Aorta (tissue), 5 donors: ENCODE measurements around the gene PEX26. TPM values are rescaled to one million over a fixed set of nuclear protein-coding genes. Genes with fewer than 3 reads are reported as not detected.
"Not testable (repeated sequence)": the region's sequence is repeated elsewhere in the genome, so short reads cannot be mapped to it uniquely, and the experiment has no call there.

ENCODE experiments used
- ATAC-seq: fragments of 200-7000 bp; cut with Tn5 transposase; one replicate; pipeline ENCODE4 v1.9.1; 2022; ENCODE audit warnings: moderate library complexity; ENCODE audit not compliant: low FRiP score
- DNase-seq, 2 donors: peaks; one replicate each; pipeline ENCODE4 v3.0.0-alpha.2; 2020
- H3K27ac ChIP-seq, 2 donors: one replicate each; pipeline ENCODE4 v1.5.1; 2013; ENCODE audit warnings: low read length in 2 of 2, mild to moderate bottlenecking in 2 of 2, moderate library complexity in 2 of 2, control low read depth in 1 of 2, inconsistent platforms in 1 of 2, low read depth in 1 of 2
- H3K27me3 ChIP-seq, 2 donors: one replicate each; pipeline ENCODE4 v1.6.1; 2013; ENCODE audit warnings: control low read depth in 1 of 2, low read length in 1 of 2, mild to moderate bottlenecking in 1 of 2, moderate library complexity in 1 of 2; ENCODE audit not compliant: insufficient read depth in 2 of 2, control insufficient read depth in 1 of 2
- H3K36me3 ChIP-seq, 2 donors: one replicate each; pipeline ENCODE4 v1.6.1; 2013; ENCODE audit warnings: control low read depth in 1 of 2, low read length in 1 of 2, mild to moderate bottlenecking in 1 of 2; ENCODE audit not compliant: insufficient read depth in 2 of 2, control insufficient read depth in 1 of 2
- H3K4me1 ChIP-seq, 2 donors: one replicate each; pipeline ENCODE4 v1.6.1; 2013; ENCODE audit warnings: low read length in 2 of 2, control low read depth in 1 of 2, mild to moderate bottlenecking in 1 of 2, moderate library complexity in 1 of 2; ENCODE audit not compliant: insufficient read depth in 2 of 2, control insufficient read depth in 1 of 2
- H3K4me3 ChIP-seq, 2 donors: one replicate each; pipeline ENCODE4 v1.5.1; 2013; ENCODE audit warnings: low read length in 2 of 2, control low read depth in 1 of 2, mild to moderate bottlenecking in 1 of 2
- H3K9me3 ChIP-seq: one replicate; pipeline ENCODE4 v1.6.1; 2013; ENCODE audit warnings: mild to moderate bottlenecking, low read length; ENCODE audit not compliant: control insufficient read depth
- WGBS, 2 donors: extraction: QIAGEN DNeasy Blood & Tissue Kit; methylation state at CpG; one replicate each; pipeline ENCODE4 v1.1.7; 2013; 5-methylcytosine and 5-hydroxymethylcytosine counted together
- intact Hi-C, 2 donors: fragments of 100-400 bp; cut with DNase I; formaldehyde crosslinking; loops; one replicate each; pipeline versions ENCODE4 v1.14.2 to v1.15.0; 2022
- polyA plus RNA-seq, 2 donors: library from polyadenylated mRNA; stranded (reverse); fragments of 200-250 nt; gene quantifications; one replicate each; pipeline ENCODE4 v1.2.3, GENCODE V29; 2013
- total RNA-seq, 2 donors: library from RNA; stranded (reverse); fragmentation: NEBNext Ultra II Directional; extraction: Animal tissue kit (Norgen Biotek cat#: 25700); gene quantifications; one replicate each; pipeline ENCODE4 v1.2.1, GENCODE V29; 2021
- donor health status: healthy with polysubstance abuse.
- donor health status: Bipolar disorder and iron deficiency.
- donor health status: DM: no; HTN: no; CAD: no.
- donor health status: DM: no; HTN: no; CAD: no.
- donor health status: DM: yes; HTN: yes; CAD: no.

PEX26 gene
- total and polyA plus RNA-seq, 4 donors, result 10.9 to 34.1 (median 21.5) TPM

DNA sequence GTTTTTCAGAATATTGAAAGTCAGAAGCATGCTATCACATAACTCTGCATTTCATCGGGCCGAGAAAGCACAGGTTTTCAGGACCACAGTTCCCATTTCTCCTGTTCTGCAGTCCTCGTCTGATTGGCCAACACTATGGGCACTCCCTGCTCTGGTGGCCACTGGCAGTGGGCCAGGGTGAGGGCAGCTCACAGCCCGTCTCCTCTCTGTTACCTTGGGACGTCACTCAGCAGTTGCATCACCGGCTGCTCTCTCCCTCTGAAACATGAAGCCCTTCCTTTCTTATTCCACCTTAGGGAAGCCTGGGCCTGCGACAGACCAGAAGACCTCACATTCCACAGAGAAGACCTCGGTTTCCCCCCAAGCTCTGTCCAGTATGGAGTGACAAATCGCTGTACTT, 42.0 kb upstream of the PEX26 start:
- intact Hi-C loops, result no loop called here
- no peaks in the 10 kb centered on the region for H3K4me1 ChIP-seq
- no peak overlapping the region for H3K27ac ChIP-seq
- DNase-seq, result no peak
- H3K9me3 ChIP-seq, result no peaks in the 10 kb centered on the region
- WGBS, 2 donors, result 70 to 80% methylated on average over 9 of the region's 9 CpGs
- ATAC-seq, result no peak
- no peaks in the 10 kb centered on the region for H3K36me3 ChIP-seq
- no peaks in the 10 kb centered on the region for H3K27me3 ChIP-seq
- no peak overlapping the region for H3K4me3 ChIP-seq

GRCh38 chr22:18040898-18041297, 36.9 kb upstream of the PEX26 start:
- H3K4me3 ChIP-seq, intact Hi-C loops, ATAC-seq, DNase-seq, H3K27ac ChIP-seq, H3K4me1 ChIP-seq, H3K27me3 ChIP-seq, H3K9me3 ChIP-seq, H3K36me3 ChIP-seq: not testable (repeated sequence)
- 96 to 98% methylated on average over 6 of the region's 6 CpGs for WGBS, 2 donors

- no peak overlapping the region for H3K27ac ChIP-seq
- H3K36me3 ChIP-seq, result no peaks in the 10 kb centered on the region
- intact Hi-C loops, result no loop called here
- no peak for ATAC-seq
- DNase-seq, result no peak
- H3K4me3 ChIP-seq, result no peak overlapping the region
- H3K27me3 ChIP-seq, result no peaks in the 10 kb centered on the region
- 82 to 88% methylated on average over 6 of the region's 6 CpGs for WGBS, 2 donors
- H3K4me1 ChIP-seq, result no peaks in the 10 kb centered on the region
- no peaks in the 10 kb centered on the region for H3K9me3 ChIP-seq
These were observed 35.1 kb upstream of the PEX26 start for GRCh38 chr22:18042685-18043084.

GRCh38 chr22:18044548-18045271, 33.1 kb upstream of the PEX26 start:
- Histone ChIP-seq H3K9me3 (no peaks in the 10 kb centered on the region), H3K27ac (peak overlapping the region in 1 of 2 donors; percentile 56), H3K36me3 (no peaks in the 10 kb centered on the region), H3K27me3 (no peaks in the 10 kb centered on the region), H3K4me1 (no peaks in the 10 kb centered on the region), H3K4me3 (no peak overlapping the region)
- WGBS, 2 donors, result 40 to 42% methylated on average over 11 of the region's 11 CpGs
- ATAC-seq (peak; percentile 80), DNase-seq (no peak)
- intact Hi-C loops, result no loop called here

DNA sequence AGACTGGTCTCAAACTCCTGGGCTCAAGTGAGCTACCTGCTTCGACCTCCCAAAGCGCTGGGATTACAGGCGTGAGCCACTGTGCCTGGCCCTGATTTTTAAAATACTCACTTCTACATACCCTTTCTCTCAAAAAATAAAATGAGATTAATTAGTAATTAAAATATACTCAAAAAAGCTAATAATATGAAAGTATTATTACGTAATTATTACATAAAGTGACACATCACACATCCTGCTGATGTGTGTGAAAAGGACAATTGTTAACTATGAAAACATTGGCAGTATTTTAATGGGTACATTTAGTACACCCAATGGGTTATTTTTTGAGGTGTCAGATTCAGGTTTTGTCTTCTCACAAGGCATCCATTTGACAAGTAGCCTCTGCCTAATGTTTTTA, 32.0 kb upstream of the PEX26 start:
- WGBS, 2 donors, result 96 to 98% methylated on average over 4 of the region's 4 CpGs
- H3K4me3 ChIP-seq, result no peak overlapping the region
- no peaks in the 10 kb centered on the region for H3K36me3 ChIP-seq
- no peak overlapping the region for H3K27ac ChIP-seq
- H3K9me3 ChIP-seq, result no peaks in the 10 kb centered on the region
- intact Hi-C loops, result no loop called here
- DNase-seq, result no peak
- no peaks in the 10 kb centered on the region for H3K4me1 ChIP-seq
- ATAC-seq, result no peak
- no peaks in the 10 kb centered on the region for H3K27me3 ChIP-seq

DNA sequence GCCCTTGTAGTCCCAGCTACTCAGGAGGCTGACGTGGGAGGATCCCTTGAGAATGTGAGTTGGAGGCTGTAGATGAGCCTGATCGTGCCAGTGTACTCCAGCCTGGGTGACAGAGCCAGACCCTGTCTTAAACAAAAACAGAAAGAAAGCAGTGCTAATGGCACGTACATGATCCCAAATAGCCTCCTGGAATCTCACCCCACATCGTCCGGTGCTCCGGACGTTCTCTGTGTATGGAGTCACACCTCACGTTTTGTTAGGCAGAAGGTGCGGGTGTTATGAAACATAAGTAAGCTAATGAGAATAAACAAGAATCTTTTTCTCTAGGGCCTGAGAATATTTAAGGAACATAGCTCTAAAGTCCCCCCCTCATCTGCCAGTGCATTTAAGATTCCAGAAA, 29.7 kb upstream of the PEX26 start:
- Histone ChIP-seq H3K36me3 (no peaks in the 10 kb centered on the region), H3K4me1 (no peaks in the 10 kb centered on the region), H3K9me3 (no peaks in the 10 kb centered on the region), H3K27ac (no peak overlapping the region), H3K4me3 (no peak overlapping the region), H3K27me3 (no peaks in the 10 kb centered on the region)
- DNase-seq, result no peak
- 85 to 87% methylated on average over 9 of the region's 9 CpGs for WGBS, 2 donors
- intact Hi-C loops, result no loop called here
- ATAC-seq, result no peak

DNA sequence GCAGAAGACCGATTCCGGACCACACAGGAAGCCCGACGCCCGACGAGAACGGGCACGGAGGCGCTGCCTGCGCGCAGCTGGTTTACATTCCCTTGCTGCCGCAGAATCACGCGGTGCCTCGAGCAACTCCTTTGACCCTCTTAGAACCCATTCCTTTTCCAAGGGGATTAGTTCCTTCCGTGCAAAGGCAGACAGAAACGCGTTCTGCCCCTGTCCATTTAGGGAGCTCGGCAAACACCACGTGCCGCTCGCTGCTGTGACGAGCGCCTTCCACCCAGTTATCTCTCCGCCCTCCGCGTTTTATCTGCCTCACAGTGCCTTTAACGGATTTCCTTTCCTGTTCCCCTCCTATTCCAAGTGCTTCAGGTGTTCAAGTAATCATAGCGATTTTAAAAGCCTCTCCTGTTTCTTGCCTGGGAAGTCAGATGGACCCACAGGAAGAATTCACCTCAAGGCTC, 29.3 kb upstream of the PEX26 start:
- no peak overlapping the region for H3K4me3 ChIP-seq
- 62 to 81% methylated on average over 29 of the region's 29 CpGs for WGBS, 2 donors
- DNase-seq, result no peak
- intact Hi-C loops, result no loop called here
- H3K27ac ChIP-seq, result no peak overlapping the region
- no peaks in the 10 kb centered on the region for H3K4me1 ChIP-seq
- no peaks in the 10 kb centered on the region for H3K27me3 ChIP-seq
- H3K36me3 ChIP-seq, result no peaks in the 10 kb centered on the region
- ATAC-seq, result peak; percentile 28
- no peaks in the 10 kb centered on the region for H3K9me3 ChIP-seq

DNA sequence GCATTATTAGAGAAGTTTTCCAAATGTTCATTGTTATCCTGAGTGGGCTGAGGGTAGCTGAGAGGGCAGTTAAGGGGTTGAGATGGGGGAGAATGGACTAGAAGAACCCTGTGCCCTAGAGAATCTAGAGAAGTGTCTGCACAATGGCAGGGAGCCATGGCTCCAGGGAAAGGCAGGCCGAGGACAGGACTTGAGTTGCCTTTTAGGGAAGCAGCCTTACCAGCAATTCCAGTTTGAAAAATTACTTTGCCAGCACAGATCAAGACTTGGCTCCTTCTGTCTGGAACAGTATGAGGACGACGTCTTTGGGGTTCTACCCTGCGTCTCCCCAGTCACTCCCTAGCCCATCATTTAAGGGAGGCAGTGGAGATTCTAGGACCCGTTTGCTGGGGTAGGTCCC, 27.7 kb upstream of the PEX26 start:
- ATAC-seq (no peak), DNase-seq (no peak)
- H3K9me3 ChIP-seq, result no peaks in the 10 kb centered on the region
- no peak overlapping the region for H3K27ac ChIP-seq
- intact Hi-C loops, result no loop called here
- 13 to 21% methylated on average over 5 of the region's 5 CpGs for WGBS, 2 donors
- no peaks in the 10 kb centered on the region for H3K36me3 ChIP-seq
- H3K4me1 ChIP-seq, result no peaks in the 10 kb centered on the region
- H3K4me3 ChIP-seq, result no peak overlapping the region
- no peaks in the 10 kb centered on the region for H3K27me3 ChIP-seq

DNA sequence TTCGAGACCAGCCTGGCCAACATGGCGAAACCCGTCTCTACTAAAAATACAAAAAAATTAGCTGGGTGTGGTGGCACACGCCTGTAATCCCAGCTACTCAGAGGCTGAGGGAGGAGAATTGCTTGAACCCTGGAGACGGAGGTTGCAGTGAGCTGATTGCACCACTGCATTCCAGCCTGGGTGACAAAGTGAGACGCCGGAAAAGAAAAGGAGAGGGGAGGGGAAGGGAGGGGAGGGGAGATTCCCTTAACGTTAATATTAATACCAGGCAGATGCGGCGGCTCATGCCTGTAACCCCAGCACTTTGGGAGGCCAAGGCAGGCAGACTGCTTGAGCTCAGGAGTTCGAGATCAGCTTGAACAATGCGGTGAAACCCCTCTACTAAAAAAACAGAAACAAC, 26.7 kb upstream of the PEX26 start:
- ATAC-seq, H3K27ac ChIP-seq, intact Hi-C loops, DNase-seq, H3K36me3 ChIP-seq, H3K4me1 ChIP-seq, H3K4me3 ChIP-seq, H3K9me3 ChIP-seq, H3K27me3 ChIP-seq: not testable (repeated sequence)
- 79 to 92% methylated on average over 12 of the region's 12 CpGs for whole genome bisulfite sequencing, 2 donors
